Skin epidermis (tissue), 12 donors: Measurements from ENCODE around the gene LYL1.

Experiments
- H3K27ac ChIP-seq, 21 experiments: fragments of 200-600 bp; sonication (generic) in 11 of 21; one replicate each; pipeline ENCODE4 v1.5.0; 2020; ENCODE audit warnings: mild to moderate bottlenecking in 3 of 21, inconsistent platforms in 2 of 21, moderate library complexity in 2 of 21
- H3K4me3 ChIP-seq, 7 experiments: fragments of 200-600 bp; sonication (generic) in 2 of 7; one replicate each; pipeline ENCODE4 v1.5.0; 2020; ENCODE audit warnings: inconsistent platforms in 2 of 7, mild to moderate bottlenecking in 2 of 7, moderate library complexity in 1 of 7

LYL1 gene

GRCh38 chr19:13053238-13053637 lies 49.4 kb downstream of the LYL1 start:
- H3K4me3 ChIP-seq: no peak overlapping the region
- H3K27ac ChIP-seq: peak overlapping the region in 19 of 21 experiments; percentile 56 to 95 (median 85)

GRCh38 chr19:13052447-13053175 lies 50.0 kb downstream of the LYL1 start:
- peak overlapping the region in 17 of 21 experiments; percentile 0 to 95 (median 85) for H3K27ac ChIP-seq
- no peak overlapping the region for H3K4me3 ChIP-seq

DNA sequence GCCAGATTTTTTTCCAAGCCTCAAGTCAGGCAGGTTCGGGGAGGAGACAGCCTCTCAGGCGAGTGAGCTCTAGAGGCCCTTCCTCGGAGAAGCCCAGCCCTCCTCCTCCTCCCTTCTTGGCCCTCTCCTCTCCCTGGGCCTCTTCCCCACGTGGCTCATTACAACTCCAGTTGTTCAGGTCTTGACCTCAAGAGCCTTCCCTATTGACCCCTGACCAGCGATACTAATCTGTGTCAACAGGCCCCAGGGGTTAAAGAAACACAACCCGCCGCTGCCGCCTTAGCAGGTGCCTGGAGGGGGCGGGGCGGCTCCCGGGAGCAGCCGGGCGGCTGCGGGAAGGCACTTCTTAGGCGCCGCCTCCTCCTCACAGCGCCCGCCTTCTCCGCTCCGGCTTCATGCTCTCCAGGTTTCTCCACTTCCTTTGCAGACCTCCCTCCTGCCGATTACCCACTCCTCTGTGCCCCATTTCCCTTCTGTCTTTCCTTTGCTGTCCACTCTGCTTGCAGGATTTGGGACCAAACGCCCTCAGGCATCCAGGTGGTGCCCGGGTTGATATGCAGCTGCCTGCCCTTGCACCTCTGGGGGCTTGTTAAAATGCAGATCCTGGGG lies 51.0 kb downstream of the LYL1 start:
- Histone ChIP-seq H3K4me3 (peak overlapping the region in 1 of 7 experiments; percentile 0), H3K27ac (peak overlapping the region in 12 of 21 experiments; percentile 23 to 95 (median 83))

GRCh38 chr19:13050274-13050673 lies 52.4 kb downstream of the LYL1 start:
- peak overlapping the region in 5 of 21 experiments; percentile 23 to 95 (median 35) for H3K27ac ChIP-seq
- H3K4me3 ChIP-seq: no peak overlapping the region
